ENCODE measurements around the gene KLHDC8A.

KLHDC8A gene

GRCh38 chr1:205351984-205352713, 4.6 kb downstream of the KLHDC8A start:
- peaks cover 2% of the 10 kb centered on the region for H3K27me3 ChIP-seq (ENCODE audit: control insufficient read depth, insufficient read depth, low read length)
- H3K4me3 ChIP-seq (ENCODE audit: low read depth, low read length), result no peak overlapping the region
- no peaks in the 10 kb centered on the region for H3K9me3 ChIP-seq (ENCODE audit: control insufficient read depth, insufficient read depth, low read length)
- peaks cover 47% of the 10 kb centered on the region for H3K4me1 ChIP-seq (ENCODE audit: control insufficient read depth, insufficient read depth, low read length)
- H3K36me3 ChIP-seq (ENCODE audit: control insufficient read depth, insufficient read depth, low read length), result no peaks in the 10 kb centered on the region
- peak overlapping the region; percentile 4 for H3K9ac ChIP-seq (ENCODE audit: low read depth, low read length)

GRCh38 chr1:205350691-205351141, 6.0 kb downstream of the KLHDC8A start:
- Histone ChIP-seq H3K36me3 (ENCODE audit: control insufficient read depth, insufficient read depth, low read length) (no peaks in the 10 kb centered on the region), H3K9me3 (ENCODE audit: control insufficient read depth, insufficient read depth, low read length) (no peaks in the 10 kb centered on the region), H3K4me1 (ENCODE audit: control insufficient read depth, insufficient read depth, low read length) (peaks cover 36% of the 10 kb centered on the region), H3K9ac (ENCODE audit: low read depth, low read length) (peak overlapping the region; percentile 27), H3K27me3 (ENCODE audit: control insufficient read depth, insufficient read depth, low read length) (peaks cover 14% of the 10 kb centered on the region), H3K4me3 (ENCODE audit: low read depth, low read length) (no peak overlapping the region)

- H3K36me3 ChIP-seq (ENCODE audit: control insufficient read depth, insufficient read depth, low read length), result no peaks in the 10 kb centered on the region
- H3K9me3 ChIP-seq (ENCODE audit: control insufficient read depth, insufficient read depth, low read length), result no peaks in the 10 kb centered on the region
- no peak overlapping the region for H3K4me3 ChIP-seq (ENCODE audit: low read depth, low read length)
- H3K27me3 ChIP-seq (ENCODE audit: control insufficient read depth, insufficient read depth, low read length), result peaks cover 19% of the 10 kb centered on the region
- peak overlapping the region; percentile 27 for H3K9ac ChIP-seq (ENCODE audit: low read depth, low read length)
- H3K4me1 ChIP-seq (ENCODE audit: control insufficient read depth, insufficient read depth, low read length), result peaks cover 36% of the 10 kb centered on the region
Measured at GRCh38 chr1:205350124-205350523, 6.6 kb downstream of the KLHDC8A start.

GRCh38 chr1:205348554-205349487, 7.9 kb downstream of the KLHDC8A start:
- Histone ChIP-seq H3K4me1 (ENCODE audit: control insufficient read depth, insufficient read depth, low read length) (peaks cover 32% of the 10 kb centered on the region), H3K9ac (ENCODE audit: low read depth, low read length) (no peak overlapping the region), H3K4me3 (ENCODE audit: low read depth, low read length) (no peak overlapping the region), H3K27me3 (ENCODE audit: control insufficient read depth, insufficient read depth, low read length) (peaks cover 30% of the 10 kb centered on the region), H3K9me3 (ENCODE audit: control insufficient read depth, insufficient read depth, low read length) (no peaks in the 10 kb centered on the region), H3K36me3 (ENCODE audit: control insufficient read depth, insufficient read depth, low read length) (no peaks in the 10 kb centered on the region)

GRCh38 chr1:205346956-205347574, 9.7 kb downstream of the KLHDC8A start:
- peaks cover 44% of the 10 kb centered on the region for H3K27me3 ChIP-seq (ENCODE audit: control insufficient read depth, insufficient read depth, low read length)
- no peaks in the 10 kb centered on the region for H3K9me3 ChIP-seq (ENCODE audit: control insufficient read depth, insufficient read depth, low read length)
- H3K4me1 ChIP-seq (ENCODE audit: control insufficient read depth, insufficient read depth, low read length), result peaks cover 21% of the 10 kb centered on the region
- H3K4me3 ChIP-seq (ENCODE audit: low read depth, low read length), result no peak overlapping the region
- H3K9ac ChIP-seq (ENCODE audit: low read depth, low read length), result no peak overlapping the region
- no peaks in the 10 kb centered on the region for H3K36me3 ChIP-seq (ENCODE audit: control insufficient read depth, insufficient read depth, low read length)

GRCh38 chr1:205345761-205346160, 11.0 kb downstream of the KLHDC8A start:
- H3K4me3 ChIP-seq (ENCODE audit: low read depth, low read length), result no peak overlapping the region
- peaks cover 47% of the 10 kb centered on the region for H3K27me3 ChIP-seq (ENCODE audit: control insufficient read depth, insufficient read depth, low read length)
- H3K36me3 ChIP-seq (ENCODE audit: control insufficient read depth, insufficient read depth, low read length), result no peaks in the 10 kb centered on the region
- peaks cover 20% of the 10 kb centered on the region for H3K4me1 ChIP-seq (ENCODE audit: control insufficient read depth, insufficient read depth, low read length)
- H3K9ac ChIP-seq (ENCODE audit: low read depth, low read length), result no peak overlapping the region
- H3K9me3 ChIP-seq (ENCODE audit: control insufficient read depth, insufficient read depth, low read length), result no peaks in the 10 kb centered on the region

- H3K36me3 ChIP-seq (ENCODE audit: control insufficient read depth, insufficient read depth, low read length), result no peaks in the 10 kb centered on the region
- no peaks in the 10 kb centered on the region for H3K9me3 ChIP-seq (ENCODE audit: control insufficient read depth, insufficient read depth, low read length)
- peak overlapping the region; percentile 26 for H3K9ac ChIP-seq (ENCODE audit: low read depth, low read length)
- peak overlapping the region; percentile 67 for H3K4me3 ChIP-seq (ENCODE audit: low read depth, low read length)
- H3K27me3 ChIP-seq (ENCODE audit: control insufficient read depth, insufficient read depth, low read length), result peaks cover 47% of the 10 kb centered on the region
- peaks cover 11% of the 10 kb centered on the region for H3K4me1 ChIP-seq (ENCODE audit: control insufficient read depth, insufficient read depth, low read length)
Measured at GRCh38 chr1:205344066-205344928, 12.4 kb downstream of the KLHDC8A start.

GRCh38 chr1:205343431-205344065, 13.2 kb downstream of the KLHDC8A start:
- Histone ChIP-seq H3K4me3 (ENCODE audit: low read depth, low read length) (peak overlapping the region; percentile 67), H3K36me3 (ENCODE audit: control insufficient read depth, insufficient read depth, low read length) (no peaks in the 10 kb centered on the region), H3K4me1 (ENCODE audit: control insufficient read depth, insufficient read depth, low read length) (peaks cover 8% of the 10 kb centered on the region), H3K9ac (ENCODE audit: low read depth, low read length) (no peak overlapping the region), H3K27me3 (ENCODE audit: control insufficient read depth, insufficient read depth, low read length) (peaks cover 47% of the 10 kb centered on the region), H3K9me3 (ENCODE audit: control insufficient read depth, insufficient read depth, low read length) (no peaks in the 10 kb centered on the region)

GRCh38 chr1:205342986-205343385, 13.7 kb downstream of the KLHDC8A start:
- Histone ChIP-seq H3K27me3 (ENCODE audit: control insufficient read depth, insufficient read depth, low read length) (peaks cover 47% of the 10 kb centered on the region), H3K9me3 (ENCODE audit: control insufficient read depth, insufficient read depth, low read length) (no peaks in the 10 kb centered on the region), H3K4me3 (ENCODE audit: low read depth, low read length) (peak overlapping the region; percentile 67), H3K4me1 (ENCODE audit: control insufficient read depth, insufficient read depth, low read length) (peaks cover 5% of the 10 kb centered on the region), H3K36me3 (ENCODE audit: control insufficient read depth, insufficient read depth, low read length) (no peaks in the 10 kb centered on the region), H3K9ac (ENCODE audit: low read depth, low read length) (no peak overlapping the region)

- Histone ChIP-seq H3K4me3 (ENCODE audit: low read depth, low read length) (no peak overlapping the region), H3K27me3 (ENCODE audit: control insufficient read depth, insufficient read depth, low read length) (peaks cover 32% of the 10 kb centered on the region), H3K9ac (ENCODE audit: low read depth, low read length) (no peak overlapping the region), H3K9me3 (ENCODE audit: control insufficient read depth, insufficient read depth, low read length) (no peaks in the 10 kb centered on the region), H3K4me1 (ENCODE audit: control insufficient read depth, insufficient read depth, low read length) (peaks cover 8% of the 10 kb centered on the region), H3K36me3 (ENCODE audit: control insufficient read depth, insufficient read depth, low read length) (no peaks in the 10 kb centered on the region)
Measured at GRCh38 chr1:205340676-205341075, 16.0 kb downstream of the KLHDC8A start.

Measured in iPS-15b (cell line).